ENCODE data around the gene CAMK2A. TPM values are rescaled to one million over a fixed set of nuclear protein-coding genes. Genes with fewer than 3 reads are reported as not detected.

CAMK2A gene
- total RNA-seq, 1 donor from 2014 or later, result not detected

- H3K9me3 Mint-ChIP-seq (ENCODE audit: low read depth), result no peaks in the 10 kb centered on the region
- H3K27me3 Mint-ChIP-seq, result peaks cover 8% of the 10 kb centered on the region
- no peak overlapping the region for H3K4me3 Mint-ChIP-seq (ENCODE audit: low read depth)
- H3K36me3 Mint-ChIP-seq (ENCODE audit: insufficient read depth), result no peaks in the 10 kb centered on the region
- no peak for TF ChIP-seq CTCF (IDR thresholded peaks at IDR 0.05; ENCODE audit: unreplicated experiment)
- no peak overlapping the region for H3K27ac Mint-ChIP-seq
- H3K4me1 Mint-ChIP-seq (ENCODE audit: low read depth), result peaks cover 4% of the 10 kb centered on the region
- no peak for DNase-seq (ENCODE audit: low spot score, unreplicated experiment)
Measured at GRCh38 chr5:150316320-150316719, 26.7 kb upstream of the CAMK2A start.

DNA sequence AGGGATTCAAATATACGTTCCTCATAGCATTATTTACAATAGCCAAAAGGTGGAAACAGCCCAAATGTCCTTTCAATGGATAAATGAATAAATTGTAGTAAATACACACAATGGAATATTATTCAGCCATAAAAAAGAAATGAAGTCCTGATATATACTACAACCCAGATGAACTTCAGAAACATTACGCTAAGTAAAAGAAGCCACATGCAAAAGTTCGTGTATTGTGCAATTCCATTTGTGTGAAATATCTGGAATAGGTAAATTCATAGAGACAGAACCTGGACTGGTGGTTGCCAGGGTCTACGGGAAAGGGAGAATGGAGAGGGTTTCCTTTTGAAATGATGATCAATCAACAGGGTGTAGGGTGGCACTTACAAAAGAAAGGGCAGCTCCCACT, 25.7 kb upstream of the CAMK2A start:
- no peaks in the 10 kb centered on the region for H3K36me3 Mint-ChIP-seq (ENCODE audit: insufficient read depth)
- no peak for TF ChIP-seq CTCF (IDR thresholded peaks at IDR 0.05; ENCODE audit: unreplicated experiment)
- no peak overlapping the region for H3K4me3 Mint-ChIP-seq (ENCODE audit: low read depth)
- peaks cover 4% of the 10 kb centered on the region for H3K4me1 Mint-ChIP-seq (ENCODE audit: low read depth)
- no peaks in the 10 kb centered on the region for H3K9me3 Mint-ChIP-seq (ENCODE audit: low read depth)
- H3K27ac Mint-ChIP-seq, result no peak overlapping the region
- DNase-seq (ENCODE audit: low spot score, unreplicated experiment), result no peak
- H3K27me3 Mint-ChIP-seq, result peaks cover 13% of the 10 kb centered on the region

- Mint-ChIP-seq H3K4me1 (ENCODE audit: low read depth) (peaks cover 4% of the 10 kb centered on the region), H3K27ac (no peak overlapping the region), H3K27me3 (peaks cover 13% of the 10 kb centered on the region), H3K36me3 (ENCODE audit: insufficient read depth) (no peaks in the 10 kb centered on the region), H3K9me3 (ENCODE audit: low read depth) (no peaks in the 10 kb centered on the region), H3K4me3 (ENCODE audit: low read depth) (no peak overlapping the region)
- no peak for DNase-seq (ENCODE audit: low spot score, unreplicated experiment)
- no peak for TF ChIP-seq CTCF (IDR thresholded peaks at IDR 0.05; ENCODE audit: unreplicated experiment)
Measured at GRCh38 chr5:150313921-150314716, 24.5 kb upstream of the CAMK2A start.

DNA sequence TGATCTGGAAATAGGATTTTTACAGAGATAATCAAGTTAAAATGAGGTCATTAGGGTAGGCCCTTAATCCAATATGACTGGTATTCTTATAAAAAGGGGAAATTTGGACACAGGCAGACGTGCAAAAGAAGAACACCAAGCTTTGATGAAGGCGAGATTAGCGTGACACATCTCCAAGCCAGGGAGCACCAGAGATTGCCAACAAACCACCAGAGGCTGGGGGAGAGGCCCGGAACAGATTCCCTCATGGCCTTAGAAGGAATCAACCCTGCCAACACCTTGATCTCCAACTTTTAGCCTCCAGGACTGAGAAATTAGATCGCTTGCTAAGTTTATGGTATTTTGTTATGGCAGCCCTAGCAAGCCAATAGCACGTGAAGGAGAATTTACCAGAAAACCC, 23.9 kb upstream of the CAMK2A start:
- H3K4me1 Mint-ChIP-seq (ENCODE audit: low read depth), result peaks cover 2% of the 10 kb centered on the region
- no peak for TF ChIP-seq CTCF (IDR thresholded peaks at IDR 0.05; ENCODE audit: unreplicated experiment)
- no peaks in the 10 kb centered on the region for H3K36me3 Mint-ChIP-seq (ENCODE audit: insufficient read depth)
- no peaks in the 10 kb centered on the region for H3K9me3 Mint-ChIP-seq (ENCODE audit: low read depth)
- H3K27ac Mint-ChIP-seq, result no peak overlapping the region
- H3K4me3 Mint-ChIP-seq (ENCODE audit: low read depth), result no peak overlapping the region
- H3K27me3 Mint-ChIP-seq, result peaks cover 11% of the 10 kb centered on the region
- no peak for DNase-seq (ENCODE audit: low spot score, unreplicated experiment)

GRCh38 chr5:150312518-150312917, 22.9 kb upstream of the CAMK2A start:
- TF ChIP-seq CTCF (IDR thresholded peaks at IDR 0.05; ENCODE audit: unreplicated experiment), result no peak
- no peaks in the 10 kb centered on the region for H3K36me3 Mint-ChIP-seq (ENCODE audit: insufficient read depth)
- H3K27me3 Mint-ChIP-seq, result peaks cover 9% of the 10 kb centered on the region
- H3K4me3 Mint-ChIP-seq (ENCODE audit: low read depth), result no peak overlapping the region
- no peak for DNase-seq (ENCODE audit: low spot score, unreplicated experiment)
- H3K27ac Mint-ChIP-seq, result no peak overlapping the region
- H3K4me1 Mint-ChIP-seq (ENCODE audit: low read depth), result peaks cover 5% of the 10 kb centered on the region
- H3K9me3 Mint-ChIP-seq (ENCODE audit: low read depth), result no peaks in the 10 kb centered on the region

Measured in progenitor cell of endocrine pancreas (in vitro differentiated cells).